MCF 10A (cell line): ENCODE measurements around the gene DPYD. TPM values are rescaled to one million over a fixed set of nuclear protein-coding genes. Genes with fewer than 3 reads are reported as not detected.

Source experiments
- BruUV-seq: library from RNA; stranded (reverse); fragments of 400-500 nt; replicated peaks from 2 replicates; lab custom pipeline; 2021; lab: Mats Ljungman, UMichigan
- CTCF ChIA-PET: fragments of 300-600 bp; sonication (Branson Sonifier 250); formaldehyde crosslinking; extraction: SDS; loops from one replicate; lab custom pipeline; 2021; ENCODE audit warnings: antibody characterized with exemption, inconsistent platforms; lab: Yijun Ruan, JAX
- POLR2A ChIA-PET: fragments of 300-600, 350-650 bp; sonication (Branson Sonifier 250); formaldehyde crosslinking; extraction: SDS; loops from one replicate; lab custom pipeline; 2020; ENCODE audit warnings: antibody characterized with exemption, inconsistent platforms; lab: Yijun Ruan, JAX
- DNase-seq: peaks from one replicate; pipeline ENCODE4 v3.0.0-alpha.2; 2018; ENCODE audit not compliant: unreplicated experiment
- H3K27ac Mint-ChIP-seq: one replicate; pipeline ENCODE4 v1.8.0; 2022; ENCODE audit warnings: mild to moderate bottlenecking, low read depth, mixed read lengths; ENCODE audit not compliant: unreplicated experiment
- H3K27me3 Mint-ChIP-seq: one replicate; pipeline ENCODE4 v1.8.0; 2022; ENCODE audit warnings: mixed read lengths; ENCODE audit not compliant: insufficient read depth, unreplicated experiment
- H3K36me3 Mint-ChIP-seq: one replicate; pipeline ENCODE4 v1.8.0; 2022; ENCODE audit warnings: mild to moderate bottlenecking, moderate library complexity, mixed read lengths; ENCODE audit not compliant: insufficient read depth, unreplicated experiment
- H3K4me1 Mint-ChIP-seq: one replicate; pipeline ENCODE4 v1.8.0; 2022; ENCODE audit warnings: mixed read lengths; ENCODE audit not compliant: insufficient read depth, unreplicated experiment
- H3K4me3 Mint-ChIP-seq: one replicate; pipeline ENCODE4 v1.8.0; 2022; ENCODE audit warnings: mild to moderate bottlenecking, moderate library complexity, mixed read lengths; ENCODE audit not compliant: unreplicated experiment
- H3K9me3 Mint-ChIP-seq: one replicate; pipeline ENCODE4 v1.8.0; 2022; ENCODE audit warnings: mixed read lengths; ENCODE audit not compliant: unreplicated experiment
- intact Hi-C: fragments of 100-400 bp; cut with micrococcal nuclease; formaldehyde crosslinking; loops from 2 replicates; pipeline ENCODE4 v1.14.1; 2022
- total RNA-seq: library from RNA; stranded (reverse); gene quantifications from 2 replicates; pipeline ENCODE4 v1.2.3, GENCODE V29; 2022
- TF ChIP-seq, protein P1 (sequence below): fragments of 200-600 bp; IDR thresholded peaks from one replicate; pipeline ENCODE4 v1.8.0; 2022; ENCODE audit warnings: antibody characterized with exemption, mild to moderate bottlenecking; ENCODE audit not compliant: unreplicated experiment

DPYD gene
- total RNA-seq, 1 experiment from 2014 or later, result 48.2 TPM

DNA sequence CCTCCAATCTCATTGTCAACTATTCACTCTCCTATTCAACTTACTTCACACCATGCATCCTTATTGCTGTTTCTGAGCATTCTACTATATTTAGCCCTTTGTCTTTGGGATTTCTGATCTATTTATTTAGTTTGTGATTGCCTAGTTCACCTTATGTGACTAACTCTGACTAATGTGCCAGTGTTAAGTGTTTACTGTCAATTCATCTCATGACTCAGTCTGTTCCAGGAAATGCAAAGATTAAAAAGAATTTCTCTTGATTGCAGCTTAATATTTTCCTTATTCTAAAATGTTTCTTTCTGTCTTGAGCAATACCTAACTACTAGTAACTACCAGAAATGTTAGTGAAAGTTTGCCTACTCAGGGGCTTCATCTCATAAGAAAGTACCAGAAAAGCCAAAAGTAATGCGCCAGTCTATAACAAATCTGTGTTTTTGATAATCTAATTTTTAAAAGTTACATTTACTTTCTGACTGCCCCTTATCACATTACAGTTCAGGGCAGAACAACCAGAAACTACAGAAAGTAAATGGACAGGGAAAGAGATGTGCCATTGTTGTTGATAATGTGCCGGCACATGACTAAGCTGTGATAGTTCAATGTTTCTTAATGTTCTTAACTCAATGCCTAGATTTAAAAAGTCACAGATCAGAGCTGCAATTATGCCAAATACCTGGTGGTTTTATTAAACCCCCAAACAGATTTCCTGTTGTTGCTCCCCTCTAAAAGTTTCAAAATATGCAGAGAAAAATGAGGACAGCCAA, 642.8 kb downstream of the DPYD start:
- TSS peak; percentile 99 for BruUV-seq

DNA sequence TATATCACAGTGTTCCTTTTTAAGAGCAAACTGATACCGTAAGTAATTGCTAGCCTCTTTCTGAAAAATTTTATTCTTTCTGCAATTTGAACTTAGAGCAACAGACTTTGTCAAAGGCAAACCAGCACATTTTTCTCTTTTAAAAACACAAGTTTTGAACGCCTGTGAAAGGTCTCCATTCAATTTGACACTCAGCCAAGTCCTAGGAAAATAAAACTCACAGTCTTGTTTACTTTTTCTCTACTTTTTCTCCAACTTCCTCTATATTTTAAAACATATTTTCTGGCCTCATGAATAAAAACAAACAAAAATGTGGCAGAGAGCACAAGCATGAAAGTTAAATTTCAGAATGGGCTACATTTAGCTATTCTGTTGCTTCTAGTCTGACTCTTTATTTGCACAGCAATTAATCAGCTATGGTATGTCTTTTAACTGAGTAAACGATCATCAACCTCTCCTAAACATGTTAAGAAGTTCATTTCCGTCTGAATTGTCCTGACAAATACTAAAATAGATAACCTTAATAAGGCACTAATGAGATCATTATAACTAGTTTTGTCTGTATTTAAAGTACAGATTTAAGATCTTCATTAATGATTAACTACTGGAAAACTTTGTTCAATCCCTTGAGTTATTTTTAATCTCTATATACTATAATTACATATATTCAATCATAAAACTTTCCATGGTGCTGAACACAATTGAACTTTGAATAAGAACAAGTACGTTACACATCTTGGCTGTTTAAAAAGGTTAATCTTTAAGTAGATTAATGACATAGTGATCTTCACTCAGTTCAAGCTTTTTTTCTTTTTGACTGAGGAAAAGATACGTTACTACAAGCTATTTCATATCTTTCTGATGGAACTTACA, 648.7 kb downstream of the DPYD start:
- TF ChIP-seq, protein P1, sequence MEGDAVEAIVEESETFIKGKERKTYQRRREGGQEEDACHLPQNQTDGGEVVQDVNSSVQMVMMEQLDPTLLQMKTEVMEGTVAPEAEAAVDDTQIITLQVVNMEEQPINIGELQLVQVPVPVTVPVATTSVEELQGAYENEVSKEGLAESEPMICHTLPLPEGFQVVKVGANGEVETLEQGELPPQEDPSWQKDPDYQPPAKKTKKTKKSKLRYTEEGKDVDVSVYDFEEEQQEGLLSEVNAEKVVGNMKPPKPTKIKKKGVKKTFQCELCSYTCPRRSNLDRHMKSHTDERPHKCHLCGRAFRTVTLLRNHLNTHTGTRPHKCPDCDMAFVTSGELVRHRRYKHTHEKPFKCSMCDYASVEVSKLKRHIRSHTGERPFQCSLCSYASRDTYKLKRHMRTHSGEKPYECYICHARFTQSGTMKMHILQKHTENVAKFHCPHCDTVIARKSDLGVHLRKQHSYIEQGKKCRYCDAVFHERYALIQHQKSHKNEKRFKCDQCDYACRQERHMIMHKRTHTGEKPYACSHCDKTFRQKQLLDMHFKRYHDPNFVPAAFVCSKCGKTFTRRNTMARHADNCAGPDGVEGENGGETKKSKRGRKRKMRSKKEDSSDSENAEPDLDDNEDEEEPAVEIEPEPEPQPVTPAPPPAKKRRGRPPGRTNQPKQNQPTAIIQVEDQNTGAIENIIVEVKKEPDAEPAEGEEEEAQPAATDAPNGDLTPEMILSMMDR, result no peak
- Mint-ChIP-seq H3K27ac (no peak overlapping the region), H3K4me1 (peaks cover under 1% of the 10 kb centered on the region), H3K27me3 (no peaks in the 10 kb centered on the region), H3K4me3 (no peak overlapping the region), H3K9me3 (no peaks in the 10 kb centered on the region), H3K36me3 (peaks cover 11% of the 10 kb centered on the region)
- no TSS peak for BruUV-seq
- intact Hi-C loops, result no loop called here
- no peak for DNase-seq
- CTCF ChIA-PET, result interaction anchor here (1.5 kb wide), 1 partner anchor 253 kb away, joined by 6 read pairs; no protein-coding TSS in a partner anchor
- POLR2A ChIA-PET, result interaction anchor here (0.5 to 0.6 kb wide), 3 partner anchors 11 to 613 kb away, joined by 3 to 4 read pairs (median 3); no protein-coding TSS in a partner anchor

More for the DNA sequence above, 642.8 kb downstream of the DPYD start:
- ChIA-PET CTCF (interaction anchor here (1.4 kb wide), 1 partner anchor 34 kb away, joined by 5 read pairs; no protein-coding TSS in a partner anchor), POLR2A (interaction anchor here (0.6 to 1.0 kb wide), 3 partner anchors 16 to 178 kb away, joined by 3 to 4 read pairs (median 3); no protein-coding TSS in a partner anchor)
- intact Hi-C loops, result loop anchor here (5.0 kb wide), 1 partner anchor 411 kb away; no protein-coding TSS in a partner anchor
- Mint-ChIP-seq H3K4me3 (peak overlapping the region; percentile 9), H3K36me3 (peaks cover 7% of the 10 kb centered on the region), H3K9me3 (no peaks in the 10 kb centered on the region), H3K27ac (peak overlapping the region; percentile 91), H3K27me3 (no peaks in the 10 kb centered on the region), H3K4me1 (peaks cover 21% of the 10 kb centered on the region)
- DNase-seq, result peak; percentile 87
- TF ChIP-seq, protein P1, result no peak

DNA sequence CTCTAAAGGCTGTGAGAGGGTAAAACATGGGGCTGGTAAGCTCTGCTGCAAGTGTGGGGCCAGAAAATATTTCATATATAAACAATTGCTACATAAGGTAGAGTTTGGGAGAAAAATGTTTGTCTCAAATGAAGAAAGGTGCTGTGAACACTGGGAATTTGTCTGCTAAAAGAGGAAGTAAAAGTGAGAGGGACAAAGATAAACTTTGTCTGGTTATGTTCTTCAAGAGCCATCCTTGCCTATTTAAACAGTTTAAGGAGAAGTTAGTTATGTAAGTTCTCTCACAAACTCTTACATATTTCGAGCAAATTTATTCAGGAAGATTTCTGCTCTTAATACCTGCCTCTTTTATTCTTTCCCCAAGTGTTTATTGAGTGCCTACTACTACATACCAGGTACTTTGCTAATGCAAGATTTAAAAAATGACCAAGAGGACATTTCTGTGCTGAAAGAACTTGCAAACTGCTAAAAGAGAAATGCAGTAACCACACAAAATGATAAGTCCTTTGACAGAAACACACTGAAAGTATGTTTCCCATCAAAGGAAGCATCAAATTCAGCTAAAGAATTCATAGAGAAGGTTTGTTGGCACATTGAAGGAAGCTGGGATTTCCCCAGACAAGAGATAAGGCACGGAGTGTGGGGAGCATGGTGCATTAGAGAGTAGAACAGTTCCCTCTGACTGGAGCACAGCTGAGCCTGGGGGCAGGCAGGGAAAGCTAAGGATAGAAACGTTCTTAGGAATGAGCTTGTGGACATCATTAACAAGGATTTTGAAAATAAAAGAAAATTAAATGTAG, 650.1 kb downstream of the DPYD start:
- Mint-ChIP-seq H3K27ac (no peak overlapping the region), H3K36me3 (peaks cover 15% of the 10 kb centered on the region), H3K27me3 (no peaks in the 10 kb centered on the region), H3K9me3 (no peaks in the 10 kb centered on the region), H3K4me3 (no peak overlapping the region), H3K4me1 (no peaks in the 10 kb centered on the region)
- BruUV-seq, result no TSS peak
- ChIA-PET CTCF (interaction anchor here (1.1 kb wide), 1 partner anchor 1197 kb away, joined by 3 read pairs; no protein-coding TSS in a partner anchor), POLR2A (no interaction called here)
- no peak for DNase-seq
- intact Hi-C loops, result no loop called here
- TF ChIP-seq, protein P1, result no peak
